SK-N-SH treated with all-trans-retinoic acid at 6 μM for 48 hours (cell line): ENCODE results near the gene KCTD5.
"Not testable (repeated sequence)": the region's sequence is repeated elsewhere in the genome, so short reads cannot be mapped to it uniquely, and the experiment has no call there.

Source experiments
- ATAC-seq: fragments of 200-7000 bp; cut with Tn5 transposase; 3 replicates; pipeline ENCODE4 v1.9.1; 2020; ENCODE audit warnings: mild to moderate bottlenecking, moderate library complexity
- ARNTL ChIP-seq: fragments of 450-650 bp; formaldehyde crosslinking; IDR thresholded peaks from 2 replicates; pipeline ENCODE4 v1.5.0; 2020; ENCODE audit warnings: low read depth, mild to moderate bottlenecking, moderate library complexity, borderline replicate concordance
- BACH2 ChIP-seq: fragments of 250-450 bp; sonication (Bioruptor Pico); IDR thresholded peaks from 2 replicates; pipeline ENCODE4 v1.9.0; 2021; ENCODE audit warnings: mild to moderate bottlenecking, borderline replicate concordance
- CSDC2 ChIP-seq: fragments of 250-450 bp; sonication (Bioruptor Pico); IDR thresholded peaks from 2 replicates; pipeline ENCODE4 v1.5.0; 2020; ENCODE audit warnings: mild to moderate bottlenecking, moderate library complexity
- CSRNP3 ChIP-seq: fragments of 250-450 bp; sonication (Bioruptor Pico); IDR thresholded peaks from 2 replicates; pipeline ENCODE4 v1.5.1; 2021; ENCODE audit warnings: mild to moderate bottlenecking, moderate library complexity
- ESRRG ChIP-seq: fragments of 250-450 bp; sonication (Bioruptor Pico); IDR thresholded peaks from 2 replicates; pipeline ENCODE4 v1.6.1; 2021; ENCODE audit warnings: mild to moderate bottlenecking
- GLIS3 ChIP-seq: fragments of 250-450 bp; sonication (Bioruptor Pico); IDR thresholded peaks from 2 replicates; pipeline ENCODE4 v1.5.0; 2020; ENCODE audit warnings: mild to moderate bottlenecking, moderate library complexity
- ISL1 ChIP-seq: fragments of 250-450 bp; sonication (Bioruptor Pico); IDR thresholded peaks from 2 replicates; pipeline ENCODE4 v2.1.2; 2022; ENCODE audit warnings: mild to moderate bottlenecking, moderate library complexity
- PATZ1 ChIP-seq: fragments of 250-450 bp; sonication (Bioruptor Pico); IDR thresholded peaks from 2 replicates; pipeline ENCODE4 v1.8.0; 2020; ENCODE audit warnings: mild to moderate bottlenecking, moderate library complexity, borderline replicate concordance
- PPARA ChIP-seq: fragments of 250-450 bp; sonication (Bioruptor Pico); IDR thresholded peaks from 2 replicates; pipeline ENCODE4 v1.5.0; 2020; ENCODE audit warnings: mild to moderate bottlenecking, borderline replicate concordance
- RARB ChIP-seq: fragments of 250-450 bp; sonication (Bioruptor Pico); IDR thresholded peaks from 2 replicates; pipeline ENCODE4 v1.8.0; 2021; ENCODE audit warnings: mild to moderate bottlenecking, moderate library complexity
- TCF4 ChIP-seq: fragments of 250-450 bp; sonication (Bioruptor Pico); IDR thresholded peaks from 2 replicates; pipeline ENCODE4 v1.8.0; 2021; ENCODE audit warnings: mild to moderate bottlenecking, moderate library complexity, borderline replicate concordance
- TOX ChIP-seq: fragments of 250-450 bp; sonication (Bioruptor Pico); IDR thresholded peaks from 2 replicates; pipeline ENCODE4 v1.8.0; 2021; ENCODE audit warnings: mild to moderate bottlenecking, moderate library complexity, borderline replicate concordance
- ZC3H10 ChIP-seq: fragments of 250-450 bp; sonication (Bioruptor Pico); IDR thresholded peaks from 2 replicates; pipeline ENCODE4 v1.5.1; 2021; ENCODE audit warnings: mild to moderate bottlenecking, moderate library complexity
- ZFP3 ChIP-seq: fragments of 250-450 bp; sonication (Bioruptor Pico); IDR thresholded peaks from 2 replicates; pipeline ENCODE4 v1.5.0; 2020; ENCODE audit warnings: mild to moderate bottlenecking, moderate library complexity
- ZFP30 ChIP-seq: fragments of 450-650 bp; formaldehyde crosslinking; IDR thresholded peaks from 2 replicates; pipeline ENCODE4 v1.5.0; 2022; ENCODE audit warnings: mild to moderate bottlenecking, moderate library complexity
- ZNF565 ChIP-seq: fragments of 450-650 bp; formaldehyde crosslinking; conservative IDR thresholded peaks from 2 replicates; pipeline ENCODE4 v1.5.0; 2020; ENCODE audit warnings: low read depth, mild to moderate bottlenecking, moderate library complexity
- ZNF8 ChIP-seq: fragments of 450-650 bp; formaldehyde crosslinking; IDR thresholded peaks from 2 replicates; pipeline ENCODE4 v1.5.0; 2020; ENCODE audit warnings: mild to moderate bottlenecking, moderate library complexity
- TF ChIP-seq, protein P1 (sequence below): fragments of 250-450 bp; sonication (Bioruptor Pico); IDR thresholded peaks from 2 replicates; pipeline ENCODE4 v1.5.0; 2020; ENCODE audit warnings: mild to moderate bottlenecking, moderate library complexity
- TF ChIP-seq, protein P2 (sequence below): fragments of 250-450 bp; sonication (Bioruptor Pico); IDR thresholded peaks from 2 replicates; pipeline ENCODE4 v1.5.1; 2020; ENCODE audit warnings: low read depth, mild to moderate bottlenecking, moderate library complexity

Gene KCTD5

DNA sequence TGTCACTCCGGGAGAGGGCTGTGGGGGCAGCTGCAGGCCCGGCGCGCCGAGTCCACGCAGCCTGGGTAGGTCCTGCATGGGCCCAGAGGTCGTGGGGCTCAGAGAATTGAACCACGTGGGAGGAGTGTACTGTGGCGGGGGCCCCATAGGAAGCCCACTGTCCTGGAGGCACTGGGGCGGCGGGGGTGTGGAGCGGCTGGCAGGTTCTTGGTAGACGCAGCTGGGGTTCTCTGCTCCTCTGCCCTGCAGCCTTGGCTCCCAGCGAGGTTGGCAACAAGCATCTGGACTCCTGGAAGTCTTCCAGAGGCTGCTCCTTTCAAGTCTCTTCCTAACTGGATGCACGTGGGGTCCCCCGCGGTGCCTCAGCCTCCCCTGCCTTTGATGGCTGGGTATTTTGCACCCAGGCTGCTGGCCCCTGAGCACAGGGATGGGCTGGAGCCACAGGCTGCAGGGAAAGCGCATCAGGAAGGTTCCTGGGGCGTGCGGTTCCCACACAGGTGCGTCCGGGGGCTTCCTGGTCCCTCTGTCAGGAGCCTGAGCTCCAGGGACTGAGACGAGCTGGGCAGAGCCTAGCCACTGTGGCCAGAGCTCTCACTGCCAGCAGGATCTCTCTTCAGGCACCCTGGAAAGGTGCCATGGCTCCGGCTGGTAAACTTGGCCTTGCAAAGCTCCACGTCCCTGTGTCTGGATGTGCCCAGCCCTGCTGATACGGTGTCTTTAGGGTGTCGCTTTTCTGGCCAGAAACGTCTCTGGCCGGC, 9.3 kb downstream of the KCTD5 start (continued):
- TF ChIP-seq PATZ1 (CRISPR knock-in tag) = no peak

- no peak; the same call in 2 of the 3 replicates for ATAC-seq
- TF ChIP-seq, protein P1, sequence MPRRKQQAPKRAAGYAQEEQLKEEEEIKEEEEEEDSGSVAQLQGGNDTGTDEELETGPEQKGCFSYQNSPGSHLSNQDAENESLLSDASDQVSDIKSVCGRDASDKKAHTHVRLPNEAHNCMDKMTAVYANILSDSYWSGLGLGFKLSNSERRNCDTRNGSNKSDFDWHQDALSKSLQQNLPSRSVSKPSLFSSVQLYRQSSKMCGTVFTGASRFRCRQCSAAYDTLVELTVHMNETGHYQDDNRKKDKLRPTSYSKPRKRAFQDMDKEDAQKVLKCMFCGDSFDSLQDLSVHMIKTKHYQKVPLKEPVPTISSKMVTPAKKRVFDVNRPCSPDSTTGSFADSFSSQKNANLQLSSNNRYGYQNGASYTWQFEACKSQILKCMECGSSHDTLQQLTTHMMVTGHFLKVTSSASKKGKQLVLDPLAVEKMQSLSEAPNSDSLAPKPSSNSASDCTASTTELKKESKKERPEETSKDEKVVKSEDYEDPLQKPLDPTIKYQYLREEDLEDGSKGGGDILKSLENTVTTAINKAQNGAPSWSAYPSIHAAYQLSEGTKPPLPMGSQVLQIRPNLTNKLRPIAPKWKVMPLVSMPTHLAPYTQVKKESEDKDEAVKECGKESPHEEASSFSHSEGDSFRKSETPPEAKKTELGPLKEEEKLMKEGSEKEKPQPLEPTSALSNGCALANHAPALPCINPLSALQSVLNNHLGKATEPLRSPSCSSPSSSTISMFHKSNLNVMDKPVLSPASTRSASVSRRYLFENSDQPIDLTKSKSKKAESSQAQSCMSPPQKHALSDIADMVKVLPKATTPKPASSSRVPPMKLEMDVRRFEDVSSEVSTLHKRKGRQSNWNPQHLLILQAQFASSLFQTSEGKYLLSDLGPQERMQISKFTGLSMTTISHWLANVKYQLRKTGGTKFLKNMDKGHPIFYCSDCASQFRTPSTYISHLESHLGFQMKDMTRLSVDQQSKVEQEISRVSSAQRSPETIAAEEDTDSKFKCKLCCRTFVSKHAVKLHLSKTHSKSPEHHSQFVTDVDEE (CRISPR knock-in tag) = no peak
- TF ChIP-seq ZFP3 (CRISPR knock-in tag) = no peak
- TF ChIP-seq RARB = no peak
- no peak for TF ChIP-seq ZNF8 (CRISPR knock-in tag)
- no peak for TF ChIP-seq TOX (CRISPR knock-in tag)
- TF ChIP-seq CSDC2 (CRISPR knock-in tag) = no peak
- no peak for TF ChIP-seq GLIS3 (CRISPR knock-in tag)
- TF ChIP-seq PPARA (CRISPR knock-in tag) = no peak
- TF ChIP-seq ZFP30 (CRISPR knock-in tag) = no peak
- TF ChIP-seq, all 23 proteins: peak for 0
Observed at GRCh38 chr16:2692251-2692947, 10.1 kb downstream of the KCTD5 start.

- no peak for ATAC-seq
- TF ChIP-seq ISL1 (CRISPR knock-in tag) = no peak
- no peak for TF ChIP-seq BACH2
- TF ChIP-seq, protein P1 (CRISPR knock-in tag) = no peak
- no peak for TF ChIP-seq ZC3H10 (CRISPR knock-in tag)
- TF ChIP-seq GLIS3 (CRISPR knock-in tag) = no peak
- TF ChIP-seq PATZ1 (CRISPR knock-in tag) = no peak
- no peak for TF ChIP-seq ESRRG (CRISPR knock-in tag)
- TF ChIP-seq, protein P2, sequence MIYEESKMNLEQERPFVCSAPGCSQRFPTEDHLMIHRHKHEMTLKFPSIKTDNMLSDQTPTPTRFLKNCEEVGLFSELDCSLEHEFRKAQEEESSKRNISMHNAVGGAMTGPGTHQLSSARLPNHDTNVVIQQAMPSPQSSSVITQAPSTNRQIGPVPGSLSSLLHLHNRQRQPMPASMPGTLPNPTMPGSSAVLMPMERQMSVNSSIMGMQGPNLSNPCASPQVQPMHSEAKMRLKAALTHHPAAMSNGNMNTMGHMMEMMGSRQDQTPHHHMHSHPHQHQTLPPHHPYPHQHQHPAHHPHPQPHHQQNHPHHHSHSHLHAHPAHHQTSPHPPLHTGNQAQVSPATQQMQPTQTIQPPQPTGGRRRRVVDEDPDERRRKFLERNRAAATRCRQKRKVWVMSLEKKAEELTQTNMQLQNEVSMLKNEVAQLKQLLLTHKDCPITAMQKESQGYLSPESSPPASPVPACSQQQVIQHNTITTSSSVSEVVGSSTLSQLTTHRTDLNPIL (CRISPR knock-in tag) = no peak
- no peak for TF ChIP-seq PPARA (CRISPR knock-in tag)
- TF ChIP-seq CSRNP3 = no peak
- no peak for TF ChIP-seq ARNTL (CRISPR knock-in tag)
- TF ChIP-seq RARB = no peak
- no peak for TF ChIP-seq TCF4 (CRISPR knock-in tag)
- TF ChIP-seq ZFP3 (CRISPR knock-in tag) = no peak
- TF ChIP-seq ZNF8 (CRISPR knock-in tag) = no peak
- TF ChIP-seq ZNF565 (CRISPR knock-in tag) = no peak
- TF ChIP-seq, all 23 proteins: peak for 0
Observed at GRCh38 chr16:2692948-2693651, 10.8 kb downstream of the KCTD5 start.

DNA sequence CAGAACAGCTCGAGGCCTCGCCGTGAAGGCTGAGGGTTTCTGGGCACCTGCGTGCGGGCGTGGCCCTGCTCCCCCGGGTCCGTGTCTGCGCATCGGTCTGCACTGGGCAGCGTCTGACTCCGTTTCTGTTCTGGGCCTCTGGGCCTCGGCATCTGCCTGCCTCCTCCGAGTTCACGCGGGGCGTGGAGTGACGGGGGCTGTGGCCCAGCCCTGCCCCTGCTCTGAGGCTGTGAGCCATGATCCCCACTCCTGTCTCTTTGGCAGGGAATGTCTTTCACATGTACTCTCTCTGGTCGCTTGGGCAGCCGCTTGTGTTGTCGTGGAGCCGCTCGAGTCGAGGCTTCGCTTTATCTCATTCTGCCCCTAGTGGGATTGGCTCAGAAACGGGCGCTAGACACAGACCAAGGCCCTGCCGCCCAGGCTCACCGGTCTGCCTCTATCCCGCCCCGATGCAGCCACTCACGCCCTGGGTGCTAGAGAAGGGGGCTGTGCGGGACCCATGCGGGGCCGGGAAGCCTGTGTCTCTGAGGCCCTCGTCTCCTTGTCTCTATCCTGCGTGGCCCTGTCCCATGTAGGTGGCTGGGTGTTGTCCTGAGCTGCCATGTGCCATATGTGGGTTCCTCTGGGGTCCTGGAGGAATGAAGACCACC, 14.4 kb downstream of the KCTD5 start:
- ATAC-seq = not testable (repeated sequence)
